A549 (cell line): Measurements from ENCODE around the gene GOT1. TPM values are rescaled to one million over a fixed set of nuclear protein-coding genes. Genes with fewer than 3 reads are reported as not detected.

Source experiments
- ATAC-seq, 2 experiments: fragments of 200-7000 bp in 1 of 2; fragments of >200 bp in 1 of 2; cut with Nextera tagmentation in 1 of 2; cut with Tn5 transposase in 1 of 2; 3 replicates each; pipeline versions ENCODE4 v1.8.0 to v1.9.1; 2018 to 2020; ENCODE audit warnings: mild to moderate bottlenecking in 1 of 2, moderate library complexity in 1 of 2
- CTCF ChIA-PET: fragments of 300-600 bp; sonication (Branson Sonifier 250); formaldehyde crosslinking; extraction: SDS; loops from one replicate; lab custom pipeline; 2021; ENCODE audit warnings: antibody characterized with exemption, inconsistent platforms; lab: Yijun Ruan, JAX
- POLR2A ChIA-PET: fragments of 350-600 bp; formaldehyde crosslinking; extraction: SDS; loops from one replicate; lab custom pipeline; 2021; ENCODE audit warnings: antibody characterized with exemption, inconsistent platforms; lab: Yijun Ruan, JAX
- DNase-seq, 2 experiments: peaks; one replicate each; pipeline versions ENCODE4 v3.0.0 to v3.0.0-alpha.2; 2011 to 2016; ENCODE audit warnings: low read depth in 1 of 2, low spot score in 1 of 2
- FAIRE-seq: peaks from 2 replicates; lab custom pipeline; 2011; peaks lifted over from hg19 to GRCh38; lab: Jason Lieb, UNC
- H3K27ac ChIP-seq, 2 experiments: fragments of >200 bp; sonication (Bioruptor Twin); formaldehyde crosslinking; 3 replicates each; pipeline ENCODE4 v1.5.1; 2016 to 2017
- H3K4me1 ChIP-seq: fragments of >200 bp; sonication (Bioruptor Twin); formaldehyde crosslinking; 3 replicates; pipeline ENCODE4 v1.6.1; 2016
- H3K4me2 ChIP-seq: fragments of >200 bp; sonication (Bioruptor Twin); formaldehyde crosslinking; 3 replicates; pipeline ENCODE4 v1.6.1; 2016
- H3K4me3 ChIP-seq: fragments of >200 bp; sonication (Bioruptor Twin); formaldehyde crosslinking; 3 replicates; pipeline ENCODE4 v1.5.1; 2016
- H3K9me3 ChIP-seq: fragments of >200 bp; sonication (Bioruptor Twin); formaldehyde crosslinking; 3 replicates; pipeline ENCODE4 v1.6.1; 2016
- BHLHE40 ChIP-seq: IDR thresholded peaks from 2 replicates; pipeline ENCODE4 v1.6.1; 2012; ENCODE audit warnings: low read depth, low read length, inconsistent platforms
- CHD2 ChIP-seq: fragments of 150-350 bp; IDR thresholded peaks from 2 replicates; pipeline ENCODE4 v1.6.1; 2014; ENCODE audit warnings: low read length; ENCODE audit not compliant: partially characterized antibody
- CHD4 ChIP-seq: fragments of 200-600 bp; sonication (generic); IDR thresholded peaks from 2 replicates; pipeline ENCODE4 v1.6.1; 2016; ENCODE audit warnings: antibody characterized with exemption, mild to moderate bottlenecking, borderline replicate concordance
- CTCF ChIP-seq: fragments of >200 bp; sonication (Bioruptor Twin); formaldehyde crosslinking; IDR thresholded peaks from 3 replicates; pipeline ENCODE4 v1.5.1; 2016
- EHF ChIP-seq: fragments of 250-450 bp; sonication (Bioruptor Pico); IDR thresholded peaks from 2 replicates; pipeline ENCODE4 v1.5.0; 2020; ENCODE audit warnings: mild to moderate bottlenecking
- EHMT2 ChIP-seq: fragments of 200-600 bp; sonication (generic); IDR thresholded peaks from 2 replicates; pipeline ENCODE4 v1.6.1; 2016; ENCODE audit warnings: antibody characterized with exemption, low read depth, mild to moderate bottlenecking, moderate library complexity
- FOSL2 ChIP-seq, 2 experiments: fragments of 450-650 bp in 1 of 2; fragments of >200 bp in 1 of 2; sonication (Bioruptor Twin) in 1 of 2; formaldehyde crosslinking; IDR thresholded peaks; 2 replicates each; pipeline versions ENCODE4 v1.5.0 to v1.6.1; 2016 to 2020; ENCODE audit warnings: mild to moderate bottlenecking in 1 of 2, moderate library complexity in 1 of 2
- GATA3 ChIP-seq: IDR thresholded peaks from 2 replicates; pipeline ENCODE4 v1.6.1; 2012; ENCODE audit warnings: borderline replicate concordance
- HES2 ChIP-seq: fragments of >200 bp; sonication (Bioruptor Twin); formaldehyde crosslinking; IDR thresholded peaks from 2 replicates; pipeline ENCODE4 v1.6.1; 2016
- HEYL ChIP-seq: fragments of 250-450 bp; sonication (Bioruptor Pico); IDR thresholded peaks from 2 replicates; pipeline ENCODE4 v1.8.0; 2021; ENCODE audit warnings: mild to moderate bottlenecking, moderate library complexity
- HOXB13 ChIP-seq: fragments of 250-450 bp; sonication (Bioruptor Pico); IDR thresholded peaks from 2 replicates; pipeline ENCODE4 v1.5.0; 2020; ENCODE audit warnings: low read depth, mild to moderate bottlenecking, moderate library complexity
- KDM5A ChIP-seq: fragments of 200-600 bp; sonication (generic); IDR thresholded peaks from 2 replicates; pipeline ENCODE4 v1.6.1; 2016; ENCODE audit warnings: antibody characterized with exemption, mild to moderate bottlenecking
- MAFK ChIP-seq: fragments of 450-650 bp; IDR thresholded peaks from 2 replicates; pipeline ENCODE4 v1.6.1; 2014; ENCODE audit not compliant: partially characterized antibody
- NR3C1 ChIP-seq: fragments of >200 bp; sonication (Bioruptor Twin); formaldehyde crosslinking; IDR thresholded peaks from 3 replicates; pipeline ENCODE4 v1.6.1; 2017
- PBX3 ChIP-seq: IDR thresholded peaks from 2 replicates; pipeline ENCODE4 v1.6.1; 2012
- POLR2AphosphoS2 ChIP-seq: conservative IDR thresholded peaks from 2 replicates; pipeline ENCODE4 v1.6.1; 2012; ENCODE audit warnings: low read length, improper control_type of control experiment, inconsistent platforms
- SMC3 ChIP-seq: fragments of >200 bp; sonication (Bioruptor Twin); formaldehyde crosslinking; IDR thresholded peaks from 3 replicates; pipeline ENCODE4 v1.6.1; 2018; ENCODE audit warnings: inconsistent platforms
- SREBF2 ChIP-seq: fragments of 450-650 bp; IDR thresholded peaks from 2 replicates; pipeline ENCODE4 v1.6.1; 2014; ENCODE audit warnings: mild to moderate bottlenecking, moderate library complexity
- TP53 ChIP-seq: fragments of 250-450 bp; sonication (Bioruptor Pico); IDR thresholded peaks from 2 replicates; pipeline ENCODE4 v1.5.0; 2021; ENCODE audit warnings: mild to moderate bottlenecking, moderate library complexity
- ZNF302 ChIP-seq: fragments of 250-450 bp; sonication (Bioruptor Pico); IDR thresholded peaks from 2 replicates; pipeline ENCODE4 v1.9.0; 2021; ENCODE audit warnings: inconsistent platforms, mild to moderate bottlenecking, moderate library complexity
- WGBS: methylation state at CpG from one replicate; pipeline ENCODE4 v1.1.6; 2017; ENCODE audit errors: missing lambda C conversion rate; 5-methylcytosine and 5-hydroxymethylcytosine counted together
- polyA plus RNA-seq, 4 experiments: library from polyadenylated mRNA; depleted of rRNA in 3 of 4; stranded (reverse); fragments of >200 nt; fragmentation: RNase III in 1 of 4; extraction: RNeasy Plus Mini Kit Qiagen cat#74134 plus additional on column Dnase treatment in 1 of 4; gene quantifications; 2 replicates in 3 of 4; 3 replicates in 1 of 4; pipeline ENCODE4 v1.2.3, GENCODE V29; 2011 to 2017
- TF ChIP-seq, protein P1 (sequence below): fragments of 200-600 bp; sonication (generic); IDR thresholded peaks from 2 replicates; pipeline ENCODE4 v1.6.1; 2016; ENCODE audit warnings: antibody characterized with exemption, mild to moderate bottlenecking, moderate library complexity
- TF ChIP-seq, protein P2 (sequence below): IDR thresholded peaks from 2 replicates; pipeline ENCODE4 v1.6.1; 2012

Gene GOT1
- polyA plus RNA-seq, 2 of the 4 experiments (the other 2 are of a cell fraction) = 31.1 to 34.9 TPM

DNA sequence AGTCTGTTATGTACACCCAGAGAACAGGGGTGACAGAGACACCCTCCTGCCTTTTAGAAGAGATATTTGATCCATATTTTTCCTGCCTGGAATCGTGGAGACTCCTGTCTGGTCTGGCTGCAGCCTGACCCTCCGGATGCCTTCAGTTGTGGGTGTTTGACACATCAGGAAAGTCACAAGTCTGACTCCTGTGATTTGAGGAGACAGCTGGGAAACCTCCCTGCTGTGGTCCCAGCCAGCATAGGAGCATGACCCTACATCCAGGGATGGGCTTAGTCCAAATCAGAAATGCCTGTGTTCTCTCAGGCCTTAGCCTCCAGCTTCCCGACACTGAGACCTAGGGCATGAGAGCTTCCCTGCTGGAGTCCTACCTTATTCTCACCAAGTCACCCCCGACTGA, 43.4 kb downstream of the GOT1 start:
- 85% methylated on average over 4 of the region's 4 CpGs for WGBS
- DNase-seq (no peak), FAIRE-seq (no peak), ATAC-seq (no peak)
- TF ChIP-seq SMC3 (no peak), CTCF (no peak), GATA3 (no peak), KDM5A (no peak), MAFK (no peak), ZNF302 (CRISPR knock-in tag) (no peak)
- Histone ChIP-seq H3K27ac (no peak overlapping the region), H3K4me3 (no peak overlapping the region), H3K4me1 (peaks cover 2% of the 10 kb centered on the region; the same call in 1 of the 3 replicates), H3K9me3 (no peaks in the 10 kb centered on the region), H3K4me2 (no peak overlapping the region)
- CTCF ChIA-PET = interaction anchor here (2.5 kb wide), 1 partner anchor 226 kb away, joined by 17 read pairs; no protein-coding TSS in a partner anchor
- POLR2A ChIA-PET = no interaction called here

- no peak for DNase-seq
- H3K4me1 ChIP-seq = no peaks in the 10 kb centered on the region
- H3K4me2 ChIP-seq = no peak overlapping the region
- no peak for TF ChIP-seq HOXB13 (CRISPR knock-in tag)
- no peak for TF ChIP-seq POLR2AphosphoS2
- no peak for TF ChIP-seq BHLHE40
- TF ChIP-seq EHF = no peak
- TF ChIP-seq HES2 = no peak
- no peak for TF ChIP-seq EHMT2
- TF ChIP-seq TP53 (CRISPR knock-in tag) = no peak
- no peak for TF ChIP-seq GATA3
- no peak for TF ChIP-seq MAFK
- TF ChIP-seq HEYL = no peak
- TF ChIP-seq, protein P1, sequence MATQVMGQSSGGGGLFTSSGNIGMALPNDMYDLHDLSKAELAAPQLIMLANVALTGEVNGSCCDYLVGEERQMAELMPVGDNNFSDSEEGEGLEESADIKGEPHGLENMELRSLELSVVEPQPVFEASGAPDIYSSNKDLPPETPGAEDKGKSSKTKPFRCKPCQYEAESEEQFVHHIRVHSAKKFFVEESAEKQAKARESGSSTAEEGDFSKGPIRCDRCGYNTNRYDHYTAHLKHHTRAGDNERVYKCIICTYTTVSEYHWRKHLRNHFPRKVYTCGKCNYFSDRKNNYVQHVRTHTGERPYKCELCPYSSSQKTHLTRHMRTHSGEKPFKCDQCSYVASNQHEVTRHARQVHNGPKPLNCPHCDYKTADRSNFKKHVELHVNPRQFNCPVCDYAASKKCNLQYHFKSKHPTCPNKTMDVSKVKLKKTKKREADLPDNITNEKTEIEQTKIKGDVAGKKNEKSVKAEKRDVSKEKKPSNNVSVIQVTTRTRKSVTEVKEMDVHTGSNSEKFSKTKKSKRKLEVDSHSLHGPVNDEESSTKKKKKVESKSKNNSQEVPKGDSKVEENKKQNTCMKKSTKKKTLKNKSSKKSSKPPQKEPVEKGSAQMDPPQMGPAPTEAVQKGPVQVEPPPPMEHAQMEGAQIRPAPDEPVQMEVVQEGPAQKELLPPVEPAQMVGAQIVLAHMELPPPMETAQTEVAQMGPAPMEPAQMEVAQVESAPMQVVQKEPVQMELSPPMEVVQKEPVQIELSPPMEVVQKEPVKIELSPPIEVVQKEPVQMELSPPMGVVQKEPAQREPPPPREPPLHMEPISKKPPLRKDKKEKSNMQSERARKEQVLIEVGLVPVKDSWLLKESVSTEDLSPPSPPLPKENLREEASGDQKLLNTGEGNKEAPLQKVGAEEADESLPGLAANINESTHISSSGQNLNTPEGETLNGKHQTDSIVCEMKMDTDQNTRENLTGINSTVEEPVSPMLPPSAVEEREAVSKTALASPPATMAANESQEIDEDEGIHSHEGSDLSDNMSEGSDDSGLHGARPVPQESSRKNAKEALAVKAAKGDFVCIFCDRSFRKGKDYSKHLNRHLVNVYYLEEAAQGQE = no peak
- TF ChIP-seq, protein P2, sequence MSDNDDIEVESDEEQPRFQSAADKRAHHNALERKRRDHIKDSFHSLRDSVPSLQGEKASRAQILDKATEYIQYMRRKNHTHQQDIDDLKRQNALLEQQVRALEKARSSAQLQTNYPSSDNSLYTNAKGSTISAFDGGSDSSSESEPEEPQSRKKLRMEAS = no peak
- no peak for TF ChIP-seq SREBF2
- no peak for TF ChIP-seq CHD4
- TF ChIP-seq PBX3 = no peak
- no peak for TF ChIP-seq FOSL2 (IDR thresholded peaks at IDR 0.05)
- no peak for TF ChIP-seq FOSL2 (CRISPR knock-in tag; IDR thresholded peaks at IDR 0.05)
- TF ChIP-seq CHD2 = no peak
- TF ChIP-seq SMC3 = no peak
- TF ChIP-seq NR3C1 = no peak
- TF ChIP-seq, all 56 proteins: peak for 0
- ChIA-PET CTCF (interaction anchor here (1.0 to 1.5 kb wide), 3 partner anchors 10 to 915 kb away, joined by 3 to 10 read pairs (median 3); no protein-coding TSS in a partner anchor), POLR2A (no interaction called here)
- FAIRE-seq = no peak
- WGBS = 96% methylated on average over 1 of the region's 1 CpG
- H3K27ac ChIP-seq = no peak overlapping the region
- H3K9me3 ChIP-seq = no peaks in the 10 kb centered on the region
- H3K4me3 ChIP-seq = no peak overlapping the region
- ATAC-seq = no peak
These were observed 48.2 kb downstream of the GOT1 start for GRCh38 chr10:99382176-99382575.
